GM19025 (cell line): ENCODE data around the gene PRR27.
"Not testable (repeated sequence)": the region's sequence is repeated elsewhere in the genome, so short reads cannot be mapped to it uniquely, and the experiment has no call there.

Experiments used
- ATAC-seq: cut with Tn5 transposase; IDR thresholded peaks from one replicate; pipeline ENCODE4 v1.9.1; 2021; ENCODE audit warnings: mild to moderate bottlenecking, low read depth, moderate library complexity; ENCODE audit not compliant: unreplicated experiment

PRR27 gene

DNA sequence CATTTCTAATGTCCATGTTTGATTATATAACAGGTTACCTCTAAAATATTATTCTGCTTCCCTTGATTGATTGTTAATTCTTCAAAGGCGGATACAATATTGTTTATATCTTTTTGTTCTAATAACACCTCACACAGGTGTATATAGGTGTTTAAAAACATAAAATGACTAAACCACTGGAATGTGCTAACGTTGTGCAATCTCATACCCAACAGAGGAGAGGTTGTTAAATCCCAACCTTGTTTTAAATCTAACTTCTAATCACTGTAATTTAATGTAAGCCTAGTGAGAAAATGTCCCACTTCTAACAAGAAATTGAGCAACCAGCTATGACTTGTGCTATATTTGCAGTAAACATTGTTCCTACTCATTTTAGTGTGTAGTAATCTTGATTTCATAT, 42.8 kb downstream of the PRR27 start:
- ATAC-seq = no peak

GRCh38 chr4:70197842-70198241, 43.8 kb downstream of the PRR27 start:
- ATAC-seq = no peak

DNA sequence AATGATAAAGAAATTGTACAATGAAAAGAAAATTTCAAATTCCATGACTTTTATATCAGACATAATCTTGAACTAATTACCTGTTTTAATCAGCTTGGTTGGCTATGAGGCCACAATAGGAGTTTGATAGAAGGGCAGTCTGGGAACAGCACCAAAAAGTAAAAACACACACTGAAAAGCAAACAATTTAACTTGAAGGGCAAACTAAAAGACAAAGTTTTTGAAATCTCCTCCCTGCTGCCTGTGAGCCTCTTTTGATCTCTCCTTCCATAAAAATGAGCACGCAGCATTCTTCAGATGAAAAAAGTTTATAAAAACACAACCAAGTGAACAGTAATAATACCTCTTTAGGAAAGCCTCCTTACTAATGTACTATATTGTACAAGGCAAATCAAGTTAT, 49.6 kb downstream of the PRR27 start:
- ATAC-seq = no peak

DNA sequence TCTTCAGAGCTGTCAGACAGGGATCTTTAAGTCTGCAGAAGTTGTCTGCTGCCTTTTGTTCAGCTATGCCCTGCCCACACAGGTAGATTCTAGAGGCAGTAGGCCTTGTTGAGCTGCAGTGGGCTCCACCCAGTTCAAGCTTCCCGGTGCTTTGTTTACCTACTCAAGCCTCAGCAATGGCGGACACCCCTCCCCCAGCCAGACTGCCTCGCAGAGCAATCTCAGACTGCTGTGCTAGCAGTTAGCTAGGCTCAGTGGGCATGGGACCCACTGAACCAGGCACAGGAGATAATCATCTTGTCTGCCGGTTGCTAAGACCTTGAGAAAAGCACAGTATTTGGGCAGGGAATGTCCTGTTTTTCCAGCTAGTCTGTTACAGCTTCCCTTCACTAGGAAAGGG, 58.7 kb downstream of the PRR27 start:
- ATAC-seq = not testable (repeated sequence)
